ENCODE data around the gene TMEM123.

The TMEM123 gene

DNA sequence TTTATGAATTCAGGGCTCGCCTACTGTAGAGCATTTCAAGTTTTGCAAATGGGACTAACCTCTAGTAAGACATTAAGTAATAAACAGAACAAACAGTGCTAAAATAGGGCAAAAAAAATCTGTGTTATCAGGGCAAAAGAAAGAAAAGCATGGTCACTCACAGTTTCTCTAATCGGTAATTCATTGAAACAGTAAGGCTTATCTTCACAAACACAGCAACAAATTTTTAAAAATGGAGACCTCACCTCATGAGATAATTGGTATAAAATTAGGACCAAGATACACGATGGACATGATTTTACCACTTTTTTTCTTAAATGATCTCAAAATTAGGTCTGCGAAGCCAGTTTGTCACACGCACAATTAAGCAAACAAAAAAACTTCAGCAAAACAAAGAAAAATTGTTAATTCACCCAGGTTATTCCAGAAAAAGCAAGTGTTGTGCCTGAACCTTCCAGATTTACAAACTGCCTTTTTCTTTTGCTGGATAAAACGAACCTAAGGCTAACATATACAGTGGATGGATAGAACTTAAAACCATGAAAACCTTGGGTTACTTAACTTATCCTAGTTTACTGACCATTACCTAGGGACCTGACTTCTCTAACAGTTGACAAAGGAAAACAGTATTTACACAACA is 1.4 kb downstream of the TMEM123 start:
- Histone ChIP-seq H3K9me3 (ENCODE audit: insufficient read depth, low read length, severe bottlenecking) (no peaks in the 10 kb centered on the region), H3K4me1 (ENCODE audit: insufficient read depth, low read length) (peaks cover 44% of the 10 kb centered on the region), H3K9ac (ENCODE audit: low read depth, low read length) (peak overlapping the region; percentile 76), H4K20me1 (ENCODE audit: insufficient read depth, low read length) (peaks cover 45% of the 10 kb centered on the region), H3K27me3 (ENCODE audit: insufficient read depth, low read length, poor library complexity) (no peaks in the 10 kb centered on the region), H3K4me3 (ENCODE audit: low read depth in 1 of 2, low read length in 2 of 2) (peak overlapping the region; percentile 67 to 72), H3K4me2 (ENCODE audit: insufficient read depth, low read length) (peak overlapping the region; percentile 62), H2AFZ (ENCODE audit: low read depth, low read length) (peak overlapping the region; percentile 88), H3K27ac (ENCODE audit: low read length) (peak overlapping the region; percentile 91), H3K36me3 (ENCODE audit: insufficient read depth, low read length) (peaks cover 29% of the 10 kb centered on the region), H3K79me2 (ENCODE audit: insufficient read depth, low read length) (peaks cover 64% of the 10 kb centered on the region)
- no peak for ATAC-seq (ENCODE audit: insufficient read depth, low read depth)
- no peak for TF ChIP-seq CTCF (IDR thresholded peaks at IDR 0.05; ENCODE audit: borderline replicate concordance, extremely low read depth, low read length, poor library complexity, severe bottlenecking)
- TF ChIP-seq EZH2 (IDR thresholded peaks at IDR 0.05; ENCODE audit: borderline replicate concordance, low read depth, low read length, severe bottlenecking) = no peak
- no peak for DNase-seq

DNA sequence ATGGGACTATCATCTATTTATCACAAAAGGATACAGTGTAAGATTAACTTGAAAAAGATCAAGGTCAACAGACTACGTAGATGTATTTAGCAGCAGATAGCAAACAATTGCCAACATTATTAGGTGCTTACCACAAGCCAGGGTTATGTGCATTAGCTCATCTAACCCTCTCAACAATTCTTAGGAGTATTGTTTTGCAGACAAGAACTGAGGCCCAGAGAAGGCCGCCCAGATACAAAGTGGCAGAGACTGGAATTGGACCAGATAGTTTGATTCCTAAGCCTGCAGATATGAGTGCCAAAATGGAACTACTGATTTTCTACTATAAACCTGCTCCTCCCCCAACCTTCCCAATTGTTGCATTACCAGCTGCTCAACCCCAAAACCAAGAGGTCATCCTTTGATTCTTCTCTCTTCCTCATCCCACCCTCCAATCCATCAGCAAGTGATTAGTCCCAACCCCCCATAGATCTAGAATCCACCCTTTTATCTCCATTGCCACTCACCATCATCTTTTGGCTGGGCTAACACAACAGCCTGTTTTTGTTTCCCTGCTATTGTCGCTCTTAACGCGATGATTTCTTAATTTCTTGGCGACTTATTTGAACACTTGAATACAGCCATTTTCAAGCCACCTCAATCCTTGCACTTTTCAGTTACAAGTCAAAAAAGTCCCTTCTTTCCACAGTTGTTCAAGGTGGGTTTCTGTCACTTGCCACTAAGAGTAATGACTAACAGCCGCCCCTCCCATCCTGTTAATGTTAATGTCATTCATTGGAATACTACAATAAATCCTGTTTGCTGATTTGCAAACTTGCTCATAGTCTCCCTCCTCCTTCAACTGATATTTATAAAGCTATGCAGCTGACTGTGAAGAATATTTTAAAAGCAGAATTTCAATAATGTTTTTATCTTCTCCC is 2.7 kb downstream of the TMEM123 start:
- H4K20me1 ChIP-seq (ENCODE audit: insufficient read depth, low read length) = peaks cover 48% of the 10 kb centered on the region
- no peaks in the 10 kb centered on the region for H3K9me3 ChIP-seq (ENCODE audit: insufficient read depth, low read length, severe bottlenecking)
- H3K36me3 ChIP-seq (ENCODE audit: insufficient read depth, low read length) = peaks cover 42% of the 10 kb centered on the region
- H3K27me3 ChIP-seq (ENCODE audit: insufficient read depth, low read length, poor library complexity) = no peaks in the 10 kb centered on the region
- H3K4me2 ChIP-seq (ENCODE audit: insufficient read depth, low read length) = peak overlapping the region; percentile 62
- ATAC-seq (ENCODE audit: insufficient read depth, low read depth) = no peak
- H3K4me1 ChIP-seq (ENCODE audit: insufficient read depth, low read length) = peaks cover 44% of the 10 kb centered on the region
- H2AFZ ChIP-seq (ENCODE audit: low read depth, low read length) = no peak overlapping the region
- no peak overlapping the region for H3K27ac ChIP-seq (ENCODE audit: low read length)
- DNase-seq = no peak
- no peak for TF ChIP-seq EZH2 (IDR thresholded peaks at IDR 0.05; ENCODE audit: borderline replicate concordance, low read depth, low read length, severe bottlenecking)
- no peak for TF ChIP-seq CTCF (IDR thresholded peaks at IDR 0.05; ENCODE audit: borderline replicate concordance, extremely low read depth, low read length, poor library complexity, severe bottlenecking)
- peak overlapping the region in 1 of 2 experiments; percentile 72; a peak in 1 of 4 replicates for H3K4me3 ChIP-seq (ENCODE audit: low read depth in 1 of 2, low read length in 2 of 2)
- H3K79me2 ChIP-seq (ENCODE audit: insufficient read depth, low read length) = peaks cover 76% of the 10 kb centered on the region
- no peak overlapping the region for H3K9ac ChIP-seq (ENCODE audit: low read depth, low read length)

GRCh38 chr11:102448869-102449224 is 3.7 kb downstream of the TMEM123 start:
- H3K4me1 ChIP-seq (ENCODE audit: insufficient read depth, low read length) = peaks cover 47% of the 10 kb centered on the region
- H3K36me3 ChIP-seq (ENCODE audit: insufficient read depth, low read length) = peaks cover 49% of the 10 kb centered on the region
- ATAC-seq (ENCODE audit: insufficient read depth, low read depth) = no peak
- H2AFZ ChIP-seq (ENCODE audit: low read depth, low read length) = no peak overlapping the region
- no peak overlapping the region for H3K4me3 ChIP-seq (ENCODE audit: low read depth in 1 of 2, low read length in 2 of 2)
- no peak for DNase-seq
- peak overlapping the region; percentile 6; the same call in 1 of the 2 replicates for H3K27ac ChIP-seq (ENCODE audit: low read length)
- H4K20me1 ChIP-seq (ENCODE audit: insufficient read depth, low read length) = peaks cover 57% of the 10 kb centered on the region
- H3K9me3 ChIP-seq (ENCODE audit: insufficient read depth, low read length, severe bottlenecking) = no peaks in the 10 kb centered on the region
- no peak overlapping the region for H3K9ac ChIP-seq (ENCODE audit: low read depth, low read length)
- no peaks in the 10 kb centered on the region for H3K27me3 ChIP-seq (ENCODE audit: insufficient read depth, low read length, poor library complexity)
- no peak for TF ChIP-seq EZH2 (IDR thresholded peaks at IDR 0.05; ENCODE audit: borderline replicate concordance, low read depth, low read length, severe bottlenecking)
- no peak for TF ChIP-seq CTCF (IDR thresholded peaks at IDR 0.05; ENCODE audit: borderline replicate concordance, extremely low read depth, low read length, poor library complexity, severe bottlenecking)
- peaks cover 86% of the 10 kb centered on the region for H3K79me2 ChIP-seq (ENCODE audit: insufficient read depth, low read length)
- peak overlapping the region; percentile 62; the same call in 1 of the 2 replicates for H3K4me2 ChIP-seq (ENCODE audit: insufficient read depth, low read length)

Data from DND-41 (cell line).